Measurements from ENCODE around the gene SULF2.

DNA sequence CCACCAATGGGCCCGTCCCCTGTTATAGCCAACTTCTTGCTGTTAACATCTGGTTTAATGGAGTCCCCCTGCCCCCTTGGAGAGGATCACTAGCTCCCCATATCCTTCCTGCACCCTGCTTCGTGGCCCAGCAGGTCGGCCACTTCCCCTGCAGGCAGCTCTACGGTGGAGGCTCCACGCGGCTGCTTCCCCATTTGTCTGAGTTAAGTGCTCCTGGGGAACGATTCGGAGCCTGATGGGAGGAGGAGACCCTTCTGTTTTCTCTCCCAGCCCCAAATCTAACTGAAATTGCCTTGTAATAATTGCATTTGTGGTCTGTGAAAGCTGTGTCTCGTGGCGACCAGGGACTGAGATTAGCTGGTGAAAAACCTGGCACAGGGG, 74.6 kb downstream of the SULF2 start:
- TF ChIP-seq HNF4G (IDR thresholded peaks at IDR 0.05) (no peak), CTCF (IDR thresholded peaks at IDR 0.05; ENCODE audit: low read depth, low read length, missing input control) (no peak), ZBTB33 (IDR thresholded peaks at IDR 0.05) (no peak), HNF4A (conservative IDR thresholded peaks at IDR 0.05) (no peak), SP1 (IDR thresholded peaks at IDR 0.05) (no peak), TAF1 (conservative IDR thresholded peaks at IDR 0.05) (no peak), RAD21 (IDR thresholded peaks at IDR 0.05) (no peak), JUND (IDR thresholded peaks at IDR 0.05) (no peak), GABPA (IDR thresholded peaks at IDR 0.05 in 1 of 2, conservative IDR thresholded peaks at IDR 0.05 in 1 of 2) (no peak), FOXA2 (IDR thresholded peaks at IDR 0.05) (no peak), YY1 (IDR thresholded peaks at IDR 0.05) (no peak)
- TF ChIP-seq, protein P1, sequence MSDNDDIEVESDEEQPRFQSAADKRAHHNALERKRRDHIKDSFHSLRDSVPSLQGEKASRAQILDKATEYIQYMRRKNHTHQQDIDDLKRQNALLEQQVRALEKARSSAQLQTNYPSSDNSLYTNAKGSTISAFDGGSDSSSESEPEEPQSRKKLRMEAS (IDR thresholded peaks at IDR 0.05) = no peak
- TF ChIP-seq, protein P2, sequence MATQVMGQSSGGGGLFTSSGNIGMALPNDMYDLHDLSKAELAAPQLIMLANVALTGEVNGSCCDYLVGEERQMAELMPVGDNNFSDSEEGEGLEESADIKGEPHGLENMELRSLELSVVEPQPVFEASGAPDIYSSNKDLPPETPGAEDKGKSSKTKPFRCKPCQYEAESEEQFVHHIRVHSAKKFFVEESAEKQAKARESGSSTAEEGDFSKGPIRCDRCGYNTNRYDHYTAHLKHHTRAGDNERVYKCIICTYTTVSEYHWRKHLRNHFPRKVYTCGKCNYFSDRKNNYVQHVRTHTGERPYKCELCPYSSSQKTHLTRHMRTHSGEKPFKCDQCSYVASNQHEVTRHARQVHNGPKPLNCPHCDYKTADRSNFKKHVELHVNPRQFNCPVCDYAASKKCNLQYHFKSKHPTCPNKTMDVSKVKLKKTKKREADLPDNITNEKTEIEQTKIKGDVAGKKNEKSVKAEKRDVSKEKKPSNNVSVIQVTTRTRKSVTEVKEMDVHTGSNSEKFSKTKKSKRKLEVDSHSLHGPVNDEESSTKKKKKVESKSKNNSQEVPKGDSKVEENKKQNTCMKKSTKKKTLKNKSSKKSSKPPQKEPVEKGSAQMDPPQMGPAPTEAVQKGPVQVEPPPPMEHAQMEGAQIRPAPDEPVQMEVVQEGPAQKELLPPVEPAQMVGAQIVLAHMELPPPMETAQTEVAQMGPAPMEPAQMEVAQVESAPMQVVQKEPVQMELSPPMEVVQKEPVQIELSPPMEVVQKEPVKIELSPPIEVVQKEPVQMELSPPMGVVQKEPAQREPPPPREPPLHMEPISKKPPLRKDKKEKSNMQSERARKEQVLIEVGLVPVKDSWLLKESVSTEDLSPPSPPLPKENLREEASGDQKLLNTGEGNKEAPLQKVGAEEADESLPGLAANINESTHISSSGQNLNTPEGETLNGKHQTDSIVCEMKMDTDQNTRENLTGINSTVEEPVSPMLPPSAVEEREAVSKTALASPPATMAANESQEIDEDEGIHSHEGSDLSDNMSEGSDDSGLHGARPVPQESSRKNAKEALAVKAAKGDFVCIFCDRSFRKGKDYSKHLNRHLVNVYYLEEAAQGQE (IDR thresholded peaks at IDR 0.05) = no peak
